HG02840 (cell line): ENCODE results near the gene PFN3.
"Not testable (repeated sequence)": the region's sequence is repeated elsewhere in the genome, so short reads cannot be mapped to it uniquely, and the experiment has no call there.

Experiments
- ATAC-seq: cut with Tn5 transposase; IDR thresholded peaks from one replicate; pipeline ENCODE4 v1.9.1; 2021; ENCODE audit warnings: mild to moderate bottlenecking, moderate library complexity, moderate number of reproducible peaks; ENCODE audit not compliant: unreplicated experiment, low FRiP score

The PFN3 gene

GRCh38 chr5:177426566-177427210 is 26.2 kb upstream of the PFN3 start, which contains the start of gene GRK6:
GRK6 (plus strand) TSS chr5:177426676; CDS start chr5:177426846, 170 bp downstream.
- ATAC-seq = peak; percentile 8

GRCh38 chr5:177425801-177426565 is 25.5 kb upstream of the PFN3 start:
- peak; percentile 82 for ATAC-seq

- no peak for ATAC-seq
These were observed 24.8 kb upstream of the PFN3 start for GRCh38 chr5:177425196-177425800.

DNA sequence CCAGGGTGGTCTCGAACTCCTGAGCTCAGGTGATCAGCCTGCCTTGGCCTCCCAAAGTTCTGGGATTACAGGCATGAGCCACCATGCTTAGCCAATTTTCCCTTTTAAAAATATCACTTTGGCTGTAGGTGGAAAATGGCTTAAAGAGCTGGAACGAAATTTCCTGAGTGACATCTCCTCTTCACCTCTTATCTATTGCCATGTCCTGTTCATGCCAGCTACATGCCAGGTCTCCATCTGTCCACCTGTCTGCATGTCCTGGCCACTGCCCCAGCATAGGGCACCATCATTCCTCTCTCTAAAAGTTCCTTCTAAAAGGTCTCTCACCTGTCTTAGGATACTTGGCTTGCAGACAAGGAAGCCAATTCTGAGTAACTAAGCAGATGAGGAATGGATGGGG is 23.2 kb upstream of the PFN3 start:
- no peak for ATAC-seq

DNA sequence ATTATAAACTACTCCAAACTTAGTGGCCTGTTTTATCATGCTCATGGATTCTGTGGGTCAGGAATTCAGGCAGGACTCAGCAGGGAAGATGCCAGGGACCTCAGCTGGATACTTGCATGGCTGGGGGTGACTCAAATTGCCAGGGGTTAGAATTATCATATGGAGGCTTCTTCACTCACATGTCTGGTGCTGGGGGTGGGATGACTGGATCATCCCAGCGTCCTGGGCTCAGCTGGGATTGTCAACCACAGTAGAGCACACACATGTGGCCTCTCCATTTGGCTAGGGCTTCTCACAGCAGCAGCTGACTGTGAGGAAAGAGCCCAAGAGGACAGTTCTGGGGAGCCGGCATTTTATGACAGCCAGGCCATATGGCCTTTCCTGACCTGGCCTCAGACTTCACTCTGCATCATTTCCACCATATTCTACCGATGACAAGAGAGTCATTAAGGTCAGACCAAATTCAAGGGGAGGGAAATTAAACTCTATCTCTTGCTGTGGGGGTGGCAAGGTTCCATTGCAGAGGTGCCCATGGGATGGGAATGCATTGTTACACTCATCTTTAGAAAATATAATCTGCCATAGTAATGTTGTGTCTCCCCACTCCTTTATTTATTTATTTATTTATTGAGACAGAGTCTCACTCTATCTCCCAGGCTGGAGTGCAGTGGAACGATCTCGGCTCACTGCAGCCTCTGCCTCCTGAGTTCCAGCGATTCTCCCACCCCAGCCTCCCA is 20.8 kb upstream of the PFN3 start:
- no peak for ATAC-seq

- ATAC-seq = not testable (repeated sequence)
These were observed 20.0 kb upstream of the PFN3 start for GRCh38 chr5:177420472-177420871.

- ATAC-seq = no peak
These were observed 18.6 kb upstream of the PFN3 start for GRCh38 chr5:177419046-177419445.

- ATAC-seq = not testable (repeated sequence)
These were observed 16.6 kb upstream of the PFN3 start for GRCh38 chr5:177417081-177417480.

- ATAC-seq = no peak
These were observed 14.0 kb upstream of the PFN3 start for GRCh38 chr5:177414481-177414880.

- peak; percentile 51 for ATAC-seq
These were observed 12.3 kb upstream of the PFN3 start for GRCh38 chr5:177412603-177413233.

GRCh38 chr5:177410575-177410974 is 10.1 kb upstream of the PFN3 start:
- ATAC-seq = no peak

GRCh38 chr5:177409043-177409801 is 8.8 kb upstream of the PFN3 start, which contains the start of gene F12:
F12 (minus strand) TSS chr5:177409564; CDS start chr5:177409527, 37 bp downstream.
- no peak for ATAC-seq

GRCh38 chr5:177405805-177406204 is 5.3 kb upstream of the PFN3 start:
- ATAC-seq = no peak

DNA sequence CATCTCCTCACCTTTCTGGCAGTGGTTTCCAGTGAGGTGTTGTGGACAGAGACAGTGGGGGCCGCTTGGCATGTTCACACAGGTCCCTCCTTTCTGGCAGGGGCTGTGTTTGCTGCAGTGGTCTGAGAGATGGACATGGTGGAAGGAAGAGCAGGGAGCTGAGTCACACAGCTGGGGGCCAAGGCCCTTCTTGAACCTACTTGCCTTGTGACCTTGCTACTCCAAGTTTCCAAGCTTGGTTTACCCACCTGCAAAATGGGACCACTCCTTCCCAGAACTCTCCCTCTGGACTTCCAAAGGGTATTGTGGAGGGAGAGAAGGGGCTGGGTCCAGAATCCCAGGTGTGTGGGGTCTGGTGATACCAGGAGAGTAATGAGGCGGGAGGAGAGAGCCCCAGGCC is 4.9 kb upstream of the PFN3 start:
- ATAC-seq = no peak

DNA sequence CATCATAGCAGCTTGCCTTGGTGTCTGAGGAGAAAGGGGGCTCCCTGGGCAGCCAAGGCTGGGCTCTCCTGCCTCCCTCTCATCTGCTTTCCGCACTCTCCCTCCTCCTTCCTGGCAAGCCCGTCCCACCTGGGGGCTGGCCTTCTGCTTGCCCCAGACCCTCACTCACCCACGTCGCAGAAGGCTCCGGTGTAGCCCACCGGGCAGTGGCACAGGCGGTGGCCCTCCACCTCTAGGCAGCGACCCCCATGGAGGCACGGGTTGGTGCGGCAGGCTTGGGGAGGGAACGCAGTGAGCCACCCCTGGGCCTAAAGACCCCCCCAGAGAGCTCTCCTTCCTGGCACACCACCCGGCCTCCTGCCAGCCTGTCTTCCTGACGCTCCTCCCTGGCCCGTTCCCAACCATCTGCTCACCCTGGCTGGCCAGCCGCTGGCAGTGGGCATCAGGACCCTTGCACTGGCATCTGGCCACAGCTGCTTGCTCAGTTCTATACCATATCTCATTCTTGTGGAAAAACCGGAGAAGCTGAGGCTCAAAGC is 4.2 kb upstream of the PFN3 start:
- no peak for ATAC-seq

GRCh38 chr5:177403792-177404640 is 3.6 kb upstream of the PFN3 start:
- ATAC-seq = peak; percentile 64

GRCh38 chr5:177403102-177403791 is 2.8 kb upstream of the PFN3 start:
- ATAC-seq = no peak
